HepG2 (cell line): ENCODE data around the gene EEF1E1. TPM values are rescaled to one million over a fixed set of nuclear protein-coding genes. Genes with fewer than 3 reads are reported as not detected.

Source experiments
- ATAC-seq: fragments of 200-7000 bp; cut with Tn5 transposase; 3 replicates; pipeline ENCODE4 v1.9.1; 2020; ENCODE audit warnings: mild to moderate bottlenecking, moderate library complexity
- Bru-seq: library from RNA; stranded (reverse); fragments of 400-500 nt; gene quantifications from one replicate; lab custom pipeline; 2021; lab: Mats Ljungman, UMichigan
- BruChase-seq, 2 experiments: library from RNA; stranded (reverse); fragments of 400-500 nt; gene quantifications; one replicate each; lab custom pipeline; 2021; lab: Mats Ljungman, UMichigan
- BruUV-seq: library from RNA; stranded (reverse); fragments of 400-500 nt; replicated peaks from 2 replicates; lab custom pipeline; 2021; lab: Mats Ljungman, UMichigan
- CTCF ChIA-PET: fragments of 300-600 bp; formaldehyde crosslinking; extraction: SDS; loops from one replicate; lab custom pipeline; 2021; ENCODE audit warnings: low total read pairs, inconsistent platforms, low intra/inter-chr PET ratio; lab: Yijun Ruan, JAX
- POLR2A ChIA-PET: fragments of 350-600 bp; sonication (Branson Sonifier 250); formaldehyde crosslinking; loops from one replicate; lab custom pipeline; 2020; ENCODE audit warnings: antibody characterized with exemption, inconsistent platforms; lab: Yijun Ruan, JAX
- DNase-seq: peaks from one replicate; pipeline ENCODE4 v3.0.0-alpha.2; 2015; ENCODE audit warnings: low spot score
- FAIRE-seq: peaks from 3 replicates; lab custom pipeline; 2011; peaks lifted over from hg19 to GRCh38; lab: Jason Lieb, UNC
- H2AFZ ChIP-seq: one replicate; pipeline ENCODE4 v1.6.1; 2011; ENCODE audit warnings: low read length, inconsistent platforms
- H3K27ac ChIP-seq: fragments of 300-600 bp; 3 replicates; pipeline ENCODE4 v1.8.0; 2011; ENCODE audit warnings: mixed run types, mild to moderate bottlenecking, mixed read lengths, low read length, inconsistent platforms; ENCODE audit not compliant: insufficient read depth; ENCODE audit errors: extremely low read length
- H3K27me3 ChIP-seq, 2 experiments: fragments of 200-600 bp in 1 of 2; 2 replicates in 1 of 2; 3 replicates in 1 of 2; pipeline versions ENCODE4 v1.6.0 to v1.8.0; 2011; ENCODE audit warnings: low read length in 2 of 2, mild to moderate bottlenecking in 2 of 2, moderate library complexity in 2 of 2, inconsistent platforms in 1 of 2; ENCODE audit not compliant: insufficient read depth in 2 of 2, control insufficient read depth in 1 of 2
- H3K36me3 ChIP-seq, 2 experiments: fragments of 200-600 bp in 1 of 2; replicated peaks in 1 of 2; 2 replicates in 1 of 2; 3 replicates in 1 of 2; pipeline versions ENCODE4 v1.5.1 to v1.8.0; 2011; ENCODE audit warnings: low read length in 2 of 2, inconsistent platforms in 1 of 2; ENCODE audit not compliant: insufficient read depth in 2 of 2, control insufficient read depth in 1 of 2
- H3K4me1 ChIP-seq: 2 replicates; pipeline ENCODE4 v1.5.1; 2012; ENCODE audit warnings: low read length, inconsistent platforms; ENCODE audit not compliant: insufficient read depth
- H3K4me2 ChIP-seq: 2 replicates; pipeline ENCODE4 v1.6.0; 2011; ENCODE audit warnings: low read depth, low read length, inconsistent platforms
- H3K4me3 ChIP-seq, 3 experiments: fragments of 200-600 bp in 1 of 3; sonication (generic), shearing (Covaris generic) in 1 of 3; replicated peaks in 1 of 3; 2 replicates each; pipeline ENCODE4 v1.5.1; 2011 to 2016; ENCODE audit warnings: low read length in 3 of 3, inconsistent platforms in 2 of 3, low read depth in 2 of 3, mild to moderate bottlenecking in 2 of 3, control low read depth in 1 of 3, mixed read lengths in 1 of 3; ENCODE audit not compliant: insufficient read depth in 1 of 3
- H3K79me2 ChIP-seq: one replicate; pipeline ENCODE4 v1.6.1; 2011; ENCODE audit warnings: low read length, inconsistent platforms; ENCODE audit not compliant: insufficient read depth
- H3K9ac ChIP-seq: 2 replicates; pipeline ENCODE4 v1.6.0; 2011; ENCODE audit warnings: mild to moderate bottlenecking, low read depth, low read length, inconsistent platforms; ENCODE audit not compliant: insufficient read depth
- H3K9me3 ChIP-seq: 2 replicates; pipeline ENCODE4 v1.5.1; 2012; ENCODE audit warnings: mild to moderate bottlenecking, low read length
- H4K20me1 ChIP-seq: 2 replicates; pipeline ENCODE4 v1.6.0; 2011; ENCODE audit warnings: inconsistent platforms, mild to moderate bottlenecking, low read length, moderate library complexity; ENCODE audit not compliant: insufficient read depth
- AGO2 ChIP-seq: fragments of 200-400 bp; formaldehyde crosslinking; optimal IDR thresholded peaks from 2 replicates; pipeline ENCODE3; 2017; ENCODE audit warnings: mild to moderate bottlenecking, low read depth, low read length, moderate library complexity
- ARID2 ChIP-seq: sonication (generic); formaldehyde crosslinking; IDR thresholded peaks from 2 replicates; pipeline ENCODE4 v1.8.1; 2022; ENCODE audit warnings: mild to moderate bottlenecking, missing genetic modification reagents, borderline replicate concordance
- CREB1 ChIP-seq, 2 experiments: fragments of 450-650 bp in 1 of 2; IDR thresholded peaks; 2 replicates each; pipeline ENCODE4 v1.6.1; 2016 to 2017; ENCODE audit warnings: control low read depth in 1 of 2, mild to moderate bottlenecking in 1 of 2, missing compliant biosample characterization in 1 of 2, missing genetic modification characterization in 1 of 2
- FOXK1 ChIP-seq: sonication (generic); formaldehyde crosslinking; IDR thresholded peaks from 2 replicates; pipeline ENCODE4 v1.4.0; 2020; ENCODE audit warnings: low read depth, missing genetic modification reagents, borderline replicate concordance
- HOXA9 ChIP-seq: sonication (generic); formaldehyde crosslinking; IDR thresholded peaks from 2 replicates; pipeline ENCODE4 v1.8.1; 2022; ENCODE audit warnings: missing genetic modification reagents, mild to moderate bottlenecking, moderate library complexity, borderline replicate concordance
- RELA ChIP-seq: sonication (generic); formaldehyde crosslinking; IDR thresholded peaks from 2 replicates; pipeline ENCODE4 v1.4.0; 2020; ENCODE audit warnings: missing genetic modification reagents
- STAT6 ChIP-seq: sonication (generic); formaldehyde crosslinking; IDR thresholded peaks from 2 replicates; pipeline ENCODE4 v1.4.0; 2020; ENCODE audit warnings: missing genetic modification reagents, mild to moderate bottlenecking, borderline replicate concordance
- TGIF2 ChIP-seq: IDR thresholded peaks from 2 replicates; pipeline ENCODE4 v1.6.1; 2016; ENCODE audit warnings: control low read depth, missing compliant biosample characterization
- ZNF414 ChIP-seq: sonication (generic); formaldehyde crosslinking; IDR thresholded peaks from 2 replicates; pipeline ENCODE4 v1.5.0; 2020; ENCODE audit warnings: missing genetic modification reagents
- ZNF44 ChIP-seq: sonication (generic); formaldehyde crosslinking; IDR thresholded peaks from 2 replicates; pipeline ENCODE4 v1.5.1; 2020; ENCODE audit warnings: mild to moderate bottlenecking, missing genetic modification reagents
- ZNF605 ChIP-seq: sonication (generic); formaldehyde crosslinking; IDR thresholded peaks from 2 replicates; pipeline ENCODE4 v1.8.0; 2022; ENCODE audit warnings: mild to moderate bottlenecking, missing genetic modification reagents
- WGBS: methylation state at CpG from one replicate; pipeline ENCODE4 v1.1.6; 2017; ENCODE audit warnings: low lambda C conversion rate; 5-methylcytosine and 5-hydroxymethylcytosine counted together
- in situ Hi-C: cut with HindIII; loops from 2 replicates; pipeline ENCODE4 v1.10.0; 2017; ENCODE audit warnings: low pct_unique_long_range_greater_than_20kb; ENCODE audit not compliant: extremely low pct_ligation_motif_present
- intact Hi-C: fragments of 100-400 bp; cut with micrococcal nuclease; formaldehyde crosslinking; loops from one replicate; pipeline ENCODE4 v1.10.0; 2022; ENCODE audit not compliant: unreplicated experiment
- long read RNA-seq, 2 experiments: library from RNA in 1 of 2; library from polyadenylated mRNA in 1 of 2; stranded (forward) in 1 of 2; unstranded in 1 of 2; transcript quantifications; one replicate each; pipeline ENCODE4 v2.0.0, GENCODE V29; 2019 to 2022
- polyA minus RNA-seq, 3 experiments: library from RNA; depleted of rRNA, polyadenylated mRNA; stranded (reverse); fragments of >200 nt; gene quantifications; 2 replicates each; pipeline ENCODE4 v1.2.3, GENCODE V29; 2011; ENCODE audit warnings: low replicate concordance in 1 of 3
- polyA plus RNA-seq, 8 experiments: library from polyadenylated mRNA; depleted of rRNA in 3 of 8; stranded (reverse) in 7 of 8; unstranded in 1 of 8; fragments of >200 nt; fragmentation: Illumina TruSeq in 4 of 8; extraction: Trizol in 4 of 8; gene quantifications; 2 replicates each; pipeline versions ENCODE4 v1.2.1 to v1.2.3, GENCODE V29; 2011 to 2016; ENCODE audit warnings: low read depth in 4 of 8, missing spikeins in 1 of 8, mixed read lengths in 1 of 8; ENCODE audit not compliant: insufficient read depth in 1 of 8
- total RNA-seq, 5 experiments: library from RNA; depleted of rRNA; stranded (reverse); fragments of >200 nt; fragmentation: Illumina TruSeq; extraction: Trizol; gene quantifications; 2 replicates each; pipeline ENCODE4 v1.2.3, GENCODE V29; 2016; ENCODE audit warnings: low read depth in 1 of 5

EEF1E1 gene
- 188 and 270 TPM in 2 replicates for total RNA-seq (2016; rRNA removed; fragmentation: Illumina TruSeq; extraction: Trizol)
- 62.9 and 68.9 TPM in 2 replicates for total RNA-seq (2016; cell fraction: cytosol; rRNA removed; fragmentation: Illumina TruSeq; extraction: Trizol; ENCODE audit: low read depth)
- 186 and 287 TPM in 2 replicates for total RNA-seq (2016; cell fraction: insoluble cytoplasmic fraction; rRNA removed; fragmentation: Illumina TruSeq; extraction: Trizol)
- 86.5 and 89.3 TPM in 2 replicates for total RNA-seq (2016; cell fraction: membrane; rRNA removed; fragmentation: Illumina TruSeq; extraction: Trizol)
- total RNA-seq (2016; cell fraction: nucleus; rRNA removed; fragmentation: Illumina TruSeq; extraction: Trizol), result 93.4 and 98.7 TPM in 2 replicates
- 94.5 and 128 TPM in 2 replicates for polyA plus RNA-seq (2011; rRNA removed)
- 93.8 and 101 TPM in 2 replicates for polyA plus RNA-seq (2011; cell fraction: cytosol; rRNA removed)
- 27.9 and 33.4 TPM in 2 replicates for polyA plus RNA-seq (2011; cell fraction: nucleus; rRNA removed)
- polyA plus RNA-seq (2012), result 93.5 and 97.9 TPM in 2 replicates
- 51.5 and 51.7 TPM in 2 replicates for polyA plus RNA-seq (2016; cell fraction: cytosol; fragmentation: Illumina TruSeq; extraction: Trizol; ENCODE audit: low read depth)
- 263 and 287 TPM in 2 replicates for polyA plus RNA-seq (2016; cell fraction: insoluble cytoplasmic fraction; fragmentation: Illumina TruSeq; extraction: Trizol; ENCODE audit: low read depth)
- 64.6 and 67.7 TPM in 2 replicates for polyA plus RNA-seq (2016; cell fraction: membrane; fragmentation: Illumina TruSeq; extraction: Trizol; ENCODE audit: low read depth)
- 113 and 114 TPM in 2 replicates for polyA plus RNA-seq (2016; cell fraction: nucleus; fragmentation: Illumina TruSeq; extraction: Trizol; ENCODE audit: insufficient read depth, low read depth)
- 20.7 and 22.4 TPM in 2 replicates for polyA minus RNA-seq (2011; rRNA and poly(A)+ RNA removed; ENCODE audit: low replicate concordance)
- polyA minus RNA-seq (2011; cell fraction: cytosol; rRNA and poly(A)+ RNA removed), result 21.0 and 30.3 TPM in 2 replicates
- polyA minus RNA-seq (2011; cell fraction: nucleus; rRNA and poly(A)+ RNA removed), result 82.0 and 84.3 TPM in 2 replicates
- percentile 97 among the genes with signal in this experiment for Bru-seq, nascent RNA
- BruChase-seq, experiment 1, labeled RNA remaining after a 6-hour chase, result percentile 99 among the genes with signal in this experiment
- BruChase-seq, experiment 2, labeled RNA remaining after a 2-hour chase, result percentile 98 among the genes with signal in this experiment
- long read RNA-seq, experiment 1, transcript EEF1E1-205 (3 exons, 654 nt), result minor isoform, 29 of 208 reads
- long read RNA-seq, experiment 1, transcript EEF1E1-201 (4 exons, 1,077 nt), result major isoform, 166 of 208 reads
- long read RNA-seq, experiment 1, partial matches to known transcripts, result 4 of 208 reads
- long read RNA-seq, experiment 1, other reads (novel, unspliced or antisense), result 6 of 208 reads
- long read RNA-seq, experiment 2, transcript EEF1E1-205 (3 exons, 654 nt), result minor isoform, 17 of 172 reads
- long read RNA-seq, experiment 2, transcript EEF1E1-201 (4 exons, 1,077 nt), result major isoform, 89 of 172 reads
- long read RNA-seq, experiment 2, transcript EEF1E1-204 (4 exons, 591 nt), result minor isoform, 7 of 172 reads
- long read RNA-seq, experiment 2, partial matches to known transcripts, result 40 of 172 reads
- long read RNA-seq, experiment 2, other reads (novel, unspliced or antisense), result 16 of 172 reads

GRCh38 chr6:8102122-8102958, at the start of gene EEF1E1:
EEF1E1 (minus strand) TSS chr6:8102548; CDS start chr6:8102521, 27 bp downstream.
- TSS peak; percentile 70 for BruUV-seq
- Histone ChIP-seq H3K27ac (peak within 1 kb of the TSS; percentile 79), H3K79me2 (peaks cover 47% of the 10 kb centered on the region), H4K20me1 (peaks cover 8% of the 10 kb centered on the region; the same call in 1 of the 2 replicates), H3K9me3 (no peaks in the 10 kb centered on the region), H3K36me3 (peaks cover 0 to 14% of the 10 kb centered on the region in 2 experiments; a peak in 4 of 5 replicates), H2AFZ (peak within 1 kb of the TSS; percentile 86), H3K27me3 (peaks cover 0 to 5% of the 10 kb centered on the region in 2 experiments; a peak in 1 of 5 replicates), H3K9ac (peak within 1 kb of the TSS; percentile 91), H3K4me2 (peak within 1 kb of the TSS; percentile 86), H3K4me1 (peaks cover 41% of the 10 kb centered on the region), H3K4me3 (peak within 1 kb of the TSS; percentile 91 to 99 (median 93))
- under 1% methylated on average over 37 of the region's 43 CpGs for WGBS
- peak; percentile 74 for FAIRE-seq
- in situ Hi-C loops (no loop called here), intact Hi-C loops (loop anchor here (1.0 to 10.0 kb wide), 3 partner anchors 18 to 332 kb away; partner anchors contain the start of genes BLOC1S5 and SLC35B3)
- POLR2A ChIA-PET, result interaction anchor here (0.7 to 4.1 kb wide), 24 partner anchors 8 to 955 kb away, joined by 3 to 110 read pairs (median 6); partner anchors contain the start of gene BLOC1S5
- CTCF ChIA-PET, result interaction anchor here (0.7 kb wide), 1 partner anchor 36 kb away, joined by 3 read pairs; no protein-coding TSS in a partner anchor
- DNase-seq, result peak; percentile 97
- peak; percentile 98 for ATAC-seq
- TF ChIP-seq ZNF414 (CRISPR knock-in tag) (no peak; the same call in 1 of the 2 replicates), ARID2 (CRISPR knock-in tag) (no peak), CREB1 (IDR thresholded peaks at IDR 0.05) (peak; percentile 70; the same call in 1 of the 2 replicates), CREB1 (CRISPR knock-in tag; IDR thresholded peaks at IDR 0.05) (peak; percentile 89), TGIF2 (CRISPR knock-in tag) (peak; percentile 70), ZNF605 (CRISPR knock-in tag) (peak; percentile 82; the same call in 1 of the 2 replicates), ZNF44 (CRISPR knock-in tag) (peak; percentile 34; the same call in 1 of the 2 replicates), FOXK1 (peak; percentile 74; the same call in 1 of the 2 replicates), AGO2 (peak; percentile 85), RELA (CRISPR knock-in tag) (no peak), HOXA9 (CRISPR knock-in tag) (no peak), STAT6 (CRISPR knock-in tag) (peak; percentile 93; the same call in 1 of the 2 replicates)
